HFFc6 (cell line): ENCODE results near the gene PHACTR1. TPM values are rescaled to one million over a fixed set of nuclear protein-coding genes. Genes with fewer than 3 reads are reported as not detected.

Source experiments
- DNase-seq: peaks from one replicate; pipeline ENCODE4 v3.0.0-alpha.2; 2018
- H3K27ac Mint-ChIP-seq: 2 replicates; pipeline ENCODE4 v1.8.0; 2020; ENCODE audit warnings: mild to moderate bottlenecking, mixed read lengths
- H3K27me3 Mint-ChIP-seq: 2 replicates; pipeline ENCODE4 v1.8.0; 2021; ENCODE audit warnings: mild to moderate bottlenecking, moderate library complexity, mixed read lengths; ENCODE audit not compliant: insufficient read depth
- H3K36me3 Mint-ChIP-seq: 2 replicates; pipeline ENCODE4 v1.8.0; 2021; ENCODE audit warnings: low read depth, mixed read lengths
- H3K4me1 Mint-ChIP-seq: 2 replicates; pipeline ENCODE4 v1.8.0; 2020; ENCODE audit warnings: low read depth, mixed read lengths
- H3K4me3 Mint-ChIP-seq: 2 replicates; pipeline ENCODE4 v1.8.0; 2020; ENCODE audit warnings: mild to moderate bottlenecking, moderate library complexity, mixed read lengths
- H3K9me3 Mint-ChIP-seq: 2 replicates; pipeline ENCODE4 v1.8.0; 2020; ENCODE audit warnings: mild to moderate bottlenecking, mixed read lengths
- CTCF ChIP-seq: fragments of 200-600 bp; sonication (generic); IDR thresholded peaks from 2 replicates; pipeline ENCODE4 v1.5.0; 2021; ENCODE audit warnings: antibody characterized with exemption, mild to moderate bottlenecking
- total RNA-seq, 6 experiments: library from RNA; stranded (reverse); fragmentation: NEBNext Ultra II Directional; extraction: Animal tissue kit (Norgen Biotek cat#: 25700); gene quantifications; 2 replicates in 1 of 6; 3 replicates in 5 of 6; pipeline ENCODE4 v1.2.3, GENCODE V29; 2021

PHACTR1 gene
- total RNA-seq, 6 experiments from 2014 or later, result 2.5 to 4.7 (median 3.9) TPM

- Mint-ChIP-seq H3K4me3 (no peak overlapping the region), H3K4me1 (no peaks in the 10 kb centered on the region), H3K36me3 (no peaks in the 10 kb centered on the region), H3K9me3 (peaks cover 4% of the 10 kb centered on the region; the same call in 1 of the 2 replicates), H3K27me3 (peaks cover 12% of the 10 kb centered on the region), H3K27ac (no peak overlapping the region)
- DNase-seq, result no peak
- TF ChIP-seq CTCF, result no peak
Measured at GRCh38 chr6:12818324-12818723, 101.8 kb downstream of the PHACTR1 start.

GRCh38 chr6:12823847-12824246 is 107.3 kb downstream of the PHACTR1 start:
- Mint-ChIP-seq H3K27me3 (peaks cover 9% of the 10 kb centered on the region), H3K36me3 (no peaks in the 10 kb centered on the region), H3K4me1 (no peaks in the 10 kb centered on the region), H3K27ac (no peak overlapping the region), H3K4me3 (no peak overlapping the region), H3K9me3 (no peaks in the 10 kb centered on the region)
- DNase-seq, result no peak
- TF ChIP-seq CTCF, result no peak

GRCh38 chr6:12826584-12826983 is 110.0 kb downstream of the PHACTR1 start:
- Mint-ChIP-seq H3K27ac (no peak overlapping the region), H3K9me3 (no peaks in the 10 kb centered on the region), H3K4me1 (no peaks in the 10 kb centered on the region), H3K36me3 (no peaks in the 10 kb centered on the region), H3K4me3 (no peak overlapping the region), H3K27me3 (peaks cover 9% of the 10 kb centered on the region; the same call in 1 of the 2 replicates)
- no peak for TF ChIP-seq CTCF
- DNase-seq, result no peak

GRCh38 chr6:12827921-12828320 is 111.4 kb downstream of the PHACTR1 start:
- no peak for DNase-seq
- no peak overlapping the region for H3K27ac Mint-ChIP-seq
- H3K9me3 Mint-ChIP-seq, result no peaks in the 10 kb centered on the region
- peaks cover 1% of the 10 kb centered on the region; the same call in 1 of the 2 replicates for H3K27me3 Mint-ChIP-seq
- no peak overlapping the region for H3K4me3 Mint-ChIP-seq
- TF ChIP-seq CTCF, result no peak
- H3K36me3 Mint-ChIP-seq, result no peaks in the 10 kb centered on the region
- H3K4me1 Mint-ChIP-seq, result no peaks in the 10 kb centered on the region

GRCh38 chr6:12832226-12832735 is 115.7 kb downstream of the PHACTR1 start:
- Mint-ChIP-seq H3K4me1 (no peaks in the 10 kb centered on the region), H3K27me3 (peaks cover 2% of the 10 kb centered on the region; the same call in 1 of the 2 replicates), H3K36me3 (0 out of 2 replicates have a peak, but pooled peaks cover 4% of the 10 kb centered on the region), H3K27ac (no peak overlapping the region), H3K9me3 (peaks cover 5% of the 10 kb centered on the region), H3K4me3 (no peak overlapping the region)
- DNase-seq, result no peak
- no peak for TF ChIP-seq CTCF
